Stomach smooth muscle (tissue), 2 donors: ENCODE data around the gene MYOC.
"Not testable (repeated sequence)": the region's sequence is repeated elsewhere in the genome, so short reads cannot be mapped to it uniquely, and the experiment has no call there.

Experiments
- H3K27ac ChIP-seq: one replicate; pipeline ENCODE4 v1.7.0; 2013; ENCODE audit warnings: mild to moderate bottlenecking, low read length, inconsistent platforms
- H3K27me3 ChIP-seq, 2 donors: one replicate each; pipeline ENCODE4 v1.7.0; 2013; ENCODE audit warnings: low read length in 2 of 2; ENCODE audit not compliant: insufficient read depth in 2 of 2, control insufficient read depth in 1 of 2
- H3K36me3 ChIP-seq, 2 donors: one replicate each; pipeline ENCODE4 v1.7.0; 2013; ENCODE audit warnings: low read length in 2 of 2; ENCODE audit not compliant: control insufficient read depth in 2 of 2, insufficient read depth in 2 of 2
- H3K4me1 ChIP-seq: one replicate; pipeline ENCODE4 v1.7.0; 2013; ENCODE audit warnings: low read length; ENCODE audit not compliant: control insufficient read depth, insufficient read depth
- H3K4me3 ChIP-seq, 2 donors: one replicate each; pipeline ENCODE4 v1.7.0; 2013; ENCODE audit warnings: low read length in 2 of 2
- H3K9ac ChIP-seq, 2 donors: one replicate each; pipeline ENCODE4 v1.7.0; 2013; ENCODE audit warnings: low read length in 2 of 2, mild to moderate bottlenecking in 1 of 2
- H3K9me3 ChIP-seq, 2 donors: one replicate each; pipeline ENCODE4 v1.7.0; 2013; ENCODE audit warnings: low read length in 2 of 2; ENCODE audit not compliant: control insufficient read depth in 2 of 2
- donor health status: healthy.
- donor health status: Pancreatic carcinoma.

MYOC gene

DNA sequence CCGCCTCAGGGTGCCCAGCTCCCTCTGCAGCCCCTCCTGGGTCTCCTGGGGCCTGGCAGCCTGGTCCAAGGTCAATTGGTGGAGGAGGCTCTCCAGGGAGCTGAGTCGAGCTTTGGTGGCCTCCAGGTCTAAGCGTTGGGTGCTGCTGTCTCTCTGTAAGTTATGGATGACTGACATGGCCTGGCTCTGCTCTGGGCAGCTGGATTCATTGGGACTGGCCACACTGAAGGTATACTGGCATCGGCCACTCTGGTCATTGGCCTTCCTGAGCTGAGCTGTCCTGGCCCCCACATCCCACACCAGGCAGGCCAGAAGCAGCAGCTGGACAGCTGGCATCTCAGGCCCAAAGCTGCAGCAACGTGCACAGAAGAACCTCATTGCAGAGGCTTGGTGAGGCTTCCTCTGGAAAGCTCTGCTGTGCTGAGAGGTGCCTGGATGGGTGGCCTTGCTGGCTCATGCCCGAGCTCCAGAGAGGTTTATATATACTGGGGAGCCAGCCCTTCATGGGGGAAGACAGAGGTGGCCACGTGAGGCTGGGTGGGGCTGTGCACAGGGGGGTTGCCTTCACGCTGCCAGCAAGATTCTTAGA, at the start of gene MYOC:
Gene MYOC (minus strand): TSS at position 455 of the 589 bp plus-strand sequence. CDS start 77 bp downstream, at position 378.
- no peaks in the 10 kb centered on the region for H3K27me3 ChIP-seq
- H3K4me1 ChIP-seq: peaks cover 46% of the 10 kb centered on the region
- H3K27ac ChIP-seq: peak within 1 kb of the TSS; percentile 90
- H3K4me3 ChIP-seq: peak within 1 kb of the TSS in 1 of 2 donors; percentile 64
- peak within 1 kb of the TSS in 1 of 2 donors; percentile 36 for H3K9ac ChIP-seq
- H3K9me3 ChIP-seq: no peaks in the 10 kb centered on the region
- H3K36me3 ChIP-seq: no peaks in the 10 kb centered on the region

DNA sequence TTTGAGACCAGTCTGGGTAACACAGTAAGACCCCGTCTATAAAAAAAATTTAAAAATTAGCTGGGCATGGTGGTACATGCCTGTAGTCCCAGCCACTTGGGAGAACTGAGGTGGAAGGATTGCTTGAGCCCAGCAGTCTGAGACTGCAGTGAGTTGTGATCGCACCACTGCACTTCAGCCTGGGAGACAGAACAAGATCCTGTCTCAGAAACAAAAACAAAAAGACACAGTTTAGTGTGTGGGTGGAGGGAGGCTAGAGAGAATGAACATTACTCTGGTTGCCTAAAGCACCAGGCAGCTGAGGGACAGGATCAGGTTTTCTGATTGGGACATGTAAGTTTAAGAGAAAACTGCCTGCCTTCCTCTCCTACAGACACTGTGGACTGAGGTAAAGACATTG, 47.0 kb upstream of the MYOC start:
- Histone ChIP-seq H3K27me3 (no peaks in the 10 kb centered on the region), H3K27ac (no peak overlapping the region), H3K4me3 (no peak overlapping the region), H3K9ac (no peak overlapping the region), H3K9me3 (no peaks in the 10 kb centered on the region), H3K36me3 (peaks cover 2 to 3% of the 10 kb centered on the region in 2 donors), H3K4me1 (no peaks in the 10 kb centered on the region)

DNA sequence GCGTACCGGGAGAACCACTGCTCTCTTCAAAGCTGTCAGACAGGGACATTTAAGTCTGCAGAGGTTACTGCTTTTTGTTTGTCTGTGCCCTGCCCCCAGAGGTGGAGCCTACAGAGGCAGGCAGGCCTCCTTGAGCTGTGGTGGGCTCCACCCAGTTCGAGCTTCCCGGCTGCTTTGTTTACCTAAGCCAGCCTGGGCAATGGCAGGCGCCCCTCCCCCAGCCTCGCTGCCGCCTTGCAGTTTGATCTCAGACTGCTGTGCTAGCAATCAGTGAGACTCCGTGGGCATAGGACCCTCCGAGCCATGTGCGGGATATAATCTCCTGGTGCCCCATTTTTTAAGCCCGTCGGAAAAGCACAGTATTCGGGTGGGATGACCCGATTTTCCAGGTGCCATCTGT, 43.3 kb upstream of the MYOC start:
- H3K27ac ChIP-seq, H3K27me3 ChIP-seq, H3K36me3 ChIP-seq, H3K4me1 ChIP-seq, H3K9me3 ChIP-seq, H3K4me3 ChIP-seq, H3K9ac ChIP-seq: not testable (repeated sequence)

DNA sequence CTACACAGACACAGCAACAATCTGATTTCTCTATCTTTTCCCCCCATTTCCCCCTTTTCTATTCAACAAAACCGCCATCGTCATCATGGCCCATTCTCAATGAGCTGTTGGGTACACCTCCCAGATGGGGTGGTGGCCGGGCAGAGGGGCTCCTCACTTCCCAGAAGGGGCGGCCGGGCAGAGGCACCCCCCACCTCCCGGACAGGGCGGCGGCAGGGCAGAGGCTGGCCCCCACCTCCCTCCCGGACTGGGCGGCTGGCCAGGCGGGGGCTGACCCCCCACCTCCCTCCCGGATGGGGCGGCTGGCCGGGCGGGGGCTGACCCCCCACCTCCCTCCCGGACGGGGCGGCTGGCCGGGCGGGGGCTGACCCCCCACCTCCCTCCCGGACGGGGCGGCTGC, 41.1 kb upstream of the MYOC start:
- H3K4me1 ChIP-seq, H3K9ac ChIP-seq, H3K4me3 ChIP-seq, H3K27me3 ChIP-seq, H3K9me3 ChIP-seq, H3K27ac ChIP-seq, H3K36me3 ChIP-seq: not testable (repeated sequence)

DNA sequence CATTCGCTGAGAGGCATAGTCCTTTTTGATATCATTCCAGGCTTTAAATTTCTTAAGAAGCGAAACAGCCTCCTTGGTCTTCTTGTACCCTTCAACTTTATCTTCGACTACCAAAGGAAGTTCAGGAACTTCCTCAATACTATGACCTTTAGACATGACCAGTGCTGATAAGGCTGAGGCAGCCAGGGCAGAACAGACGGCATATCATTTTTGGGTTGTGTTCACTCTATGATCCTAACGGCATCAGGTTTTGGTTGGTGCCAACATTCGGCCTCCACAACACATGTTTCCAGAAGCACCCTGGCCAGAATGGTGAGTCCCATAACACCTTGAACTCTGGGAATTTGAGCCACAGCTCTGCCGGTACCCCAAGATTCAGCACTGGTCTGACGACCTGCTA, 31.4 kb upstream of the MYOC start:
- Histone ChIP-seq H3K4me3 (no peak overlapping the region), H3K27me3 (no peaks in the 10 kb centered on the region), H3K27ac (no peak overlapping the region), H3K9ac (no peak overlapping the region), H3K36me3 (no peaks in the 10 kb centered on the region), H3K9me3 (no peaks in the 10 kb centered on the region), H3K4me1 (no peaks in the 10 kb centered on the region)

DNA sequence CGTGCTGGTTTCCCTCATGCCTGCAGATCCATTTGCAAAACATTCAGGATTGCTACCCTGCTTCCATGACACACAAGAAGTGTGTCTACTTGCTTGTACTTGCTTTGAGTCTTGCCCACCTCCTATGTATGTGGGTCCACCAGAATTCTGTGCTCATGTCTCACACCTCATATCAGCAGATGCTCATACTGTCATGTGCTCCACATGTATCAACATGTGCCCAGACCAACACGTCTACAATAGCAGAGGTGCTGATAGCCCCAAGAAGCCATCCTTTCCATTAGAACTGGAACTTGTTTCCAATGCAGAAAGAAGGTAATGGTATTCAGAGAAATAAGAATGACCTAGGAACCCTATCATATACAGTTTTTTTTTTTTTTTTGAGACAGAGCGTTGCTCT, 27.9 kb upstream of the MYOC start:
- H3K9me3 ChIP-seq: no peaks in the 10 kb centered on the region
- H3K27ac ChIP-seq: no peak overlapping the region
- no peaks in the 10 kb centered on the region for H3K27me3 ChIP-seq
- no peak overlapping the region for H3K9ac ChIP-seq
- peaks cover 2% of the 10 kb centered on the region for H3K4me1 ChIP-seq
- H3K36me3 ChIP-seq: no peaks in the 10 kb centered on the region
- H3K4me3 ChIP-seq: no peak overlapping the region

DNA sequence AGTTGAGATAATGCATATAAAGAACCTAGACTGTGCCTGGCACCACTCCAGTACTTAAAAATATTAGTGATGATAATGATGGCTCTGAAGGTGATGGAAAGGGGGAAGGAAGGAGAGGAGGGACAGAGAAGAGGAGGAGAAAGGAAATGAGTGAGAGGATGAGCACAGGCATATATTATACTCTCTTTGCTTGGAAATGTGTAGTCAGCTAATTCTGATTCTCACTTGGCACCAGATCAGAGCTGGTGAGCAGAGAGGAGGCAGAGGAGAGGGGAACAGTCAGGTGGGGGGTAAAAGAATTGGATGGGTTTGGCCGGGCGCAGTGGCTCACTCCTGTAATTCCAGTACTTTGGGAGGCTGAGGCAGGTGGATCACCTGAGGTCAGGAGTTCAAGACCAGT, 24.3 kb upstream of the MYOC start:
- no peak overlapping the region for H3K9ac ChIP-seq
- peak overlapping the region; percentile 19 for H3K27ac ChIP-seq
- H3K27me3 ChIP-seq: no peaks in the 10 kb centered on the region
- H3K36me3 ChIP-seq: no peaks in the 10 kb centered on the region
- no peaks in the 10 kb centered on the region for H3K9me3 ChIP-seq
- no peak overlapping the region for H3K4me3 ChIP-seq
- peaks cover 9% of the 10 kb centered on the region for H3K4me1 ChIP-seq

DNA sequence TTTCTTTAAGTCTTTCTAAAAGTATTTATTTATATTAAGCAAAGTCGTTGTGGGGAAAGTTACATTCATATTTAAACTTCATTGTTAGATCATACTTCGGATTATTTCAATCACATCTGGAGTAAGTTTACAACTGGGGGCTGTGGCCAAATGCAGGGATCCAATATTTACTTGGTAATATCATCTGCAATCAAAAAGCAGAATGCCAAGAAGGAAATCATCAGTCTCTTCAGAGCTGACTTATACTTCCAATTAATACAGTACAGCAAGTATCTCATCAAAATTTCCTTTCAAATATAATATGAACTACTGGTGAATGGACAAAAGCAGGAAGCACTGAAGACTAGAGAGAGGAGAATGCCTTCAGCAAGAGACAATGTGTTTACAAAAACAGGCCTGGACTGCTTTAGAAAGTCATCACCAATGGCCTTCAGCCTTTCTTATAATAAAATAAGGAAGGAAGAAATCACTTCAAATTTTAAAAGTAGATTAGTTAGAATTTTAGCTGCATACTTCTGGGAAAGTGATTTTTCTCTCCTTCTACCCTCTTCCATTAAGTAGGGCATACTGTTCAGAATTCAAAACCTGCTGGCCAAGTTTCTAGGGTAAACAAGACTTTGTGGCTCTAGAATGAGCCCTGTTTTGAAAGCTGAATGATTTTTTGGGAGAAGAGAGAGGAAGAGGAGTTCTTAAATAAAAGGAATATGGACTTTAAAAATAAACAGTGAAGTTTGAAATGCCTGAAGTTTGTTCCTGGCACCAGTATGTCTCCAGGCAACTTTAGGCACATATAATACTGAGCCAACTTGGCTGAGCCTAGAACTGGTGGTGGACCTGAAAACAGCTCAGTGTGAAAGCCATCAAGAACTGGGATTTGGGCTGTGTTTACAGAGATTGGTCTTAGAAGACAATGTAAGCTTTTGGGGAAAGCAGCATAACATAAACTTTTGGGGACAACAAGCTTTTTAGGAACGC, 22.2 kb upstream of the MYOC start:
- Histone ChIP-seq H3K4me3 (no peak overlapping the region), H3K27me3 (no peaks in the 10 kb centered on the region), H3K4me1 (peaks cover 9% of the 10 kb centered on the region), H3K36me3 (no peaks in the 10 kb centered on the region), H3K9ac (no peak overlapping the region), H3K27ac (peak overlapping the region; percentile 77), H3K9me3 (no peaks in the 10 kb centered on the region)

DNA sequence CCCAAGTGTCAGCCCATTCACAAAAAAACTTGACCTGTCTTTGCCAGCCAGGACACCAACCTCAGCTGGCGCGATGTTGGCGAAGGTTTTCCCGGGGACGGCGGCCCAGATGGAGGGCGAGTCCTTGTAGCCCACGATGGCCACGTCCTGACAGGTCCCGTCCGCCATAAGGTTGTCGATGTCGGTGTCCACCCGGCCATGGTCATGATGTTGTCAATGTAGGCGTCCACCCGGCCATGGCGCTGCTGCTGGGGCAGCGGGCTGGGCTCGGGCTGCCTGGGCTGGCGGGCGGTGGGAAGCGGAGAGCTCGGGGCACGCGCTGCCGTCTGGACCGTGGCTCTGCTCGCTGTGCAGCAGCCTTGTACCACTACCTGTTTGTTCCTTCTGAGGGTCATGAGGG, 18.3 kb upstream of the MYOC start:
- Histone ChIP-seq H3K36me3 (no peaks in the 10 kb centered on the region), H3K4me3 (no peak overlapping the region), H3K27ac (no peak overlapping the region), H3K27me3 (no peaks in the 10 kb centered on the region), H3K9me3 (no peaks in the 10 kb centered on the region), H3K9ac (no peak overlapping the region), H3K4me1 (peaks cover 9% of the 10 kb centered on the region)

DNA sequence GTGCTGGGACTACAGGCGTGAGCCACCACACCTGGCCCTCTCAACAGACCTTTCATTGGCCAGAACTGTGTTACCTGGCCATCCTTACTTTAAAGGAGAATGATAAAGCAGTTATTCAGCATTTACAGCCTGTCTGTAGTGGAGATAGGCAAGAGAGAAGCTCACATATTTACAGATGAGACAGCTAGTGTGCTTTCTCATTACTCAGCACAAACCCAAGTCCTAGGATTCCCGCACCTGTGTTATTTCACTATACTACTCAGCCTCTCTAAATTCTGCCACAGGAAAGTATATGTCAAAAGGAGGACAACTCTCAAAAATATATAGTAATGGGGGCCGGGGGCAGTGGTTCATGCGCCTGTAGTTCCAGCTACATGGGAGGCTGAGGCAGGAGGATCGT, 15.9 kb upstream of the MYOC start:
- Histone ChIP-seq H3K9ac (no peak overlapping the region), H3K27ac (no peak overlapping the region), H3K4me3 (no peak overlapping the region), H3K36me3 (no peaks in the 10 kb centered on the region), H3K27me3 (no peaks in the 10 kb centered on the region), H3K9me3 (no peaks in the 10 kb centered on the region), H3K4me1 (peaks cover 17% of the 10 kb centered on the region)
